GM12878 (cell line): ENCODE data around the gene P2RX1. TPM values are rescaled to one million over a fixed set of nuclear protein-coding genes. Genes with fewer than 3 reads are reported as not detected.

Source experiments
- BHLHE40 ChIP-seq, 2 experiments: fragments of 450-650 bp in 1 of 2; IDR thresholded peaks; 2 replicates each; pipeline ENCODE4 v1.6.1; 2011 to 2017; ENCODE audit warnings: low read depth in 2 of 2, borderline replicate concordance in 1 of 2, improper control_type of control experiment in 1 of 2, low read length in 1 of 2, mild to moderate bottlenecking in 1 of 2
- CUX1 ChIP-seq: IDR thresholded peaks from 2 replicates; pipeline ENCODE4 v1.6.1; 2012; ENCODE audit warnings: improper control_type of control experiment, low read depth, low read length; ENCODE audit not compliant: insufficient replicate concordance
- EGR1 ChIP-seq, 2 experiments: IDR thresholded peaks; 1 replicate in 1 of 2; 2 replicates in 1 of 2; pipeline ENCODE4 v1.6.1; 2011 to 2012; ENCODE audit warnings: low read depth in 2 of 2, low read length in 2 of 2, borderline replicate concordance in 1 of 2, mild to moderate bottlenecking in 1 of 2, moderate library complexity in 1 of 2
- ESRRA ChIP-seq: IDR thresholded peaks from 2 replicates; pipeline ENCODE4 v1.6.1; 2012; ENCODE audit warnings: mild to moderate bottlenecking, low read length, improper control_type of control experiment
- EZH2 ChIP-seq: IDR thresholded peaks from 2 replicates; pipeline ENCODE4 v1.6.1; 2012; ENCODE audit warnings: low read depth, mild to moderate bottlenecking, control low read depth, inconsistent platforms, low read length, borderline replicate concordance; ENCODE audit not compliant: control insufficient read depth
- FOXM1 ChIP-seq: IDR thresholded peaks from 2 replicates; pipeline ENCODE4 v1.6.1; 2012; ENCODE audit warnings: low read depth, mild to moderate bottlenecking, inconsistent platforms, low read length, moderate library complexity
- KLF5 ChIP-seq: fragments of 450-650 bp; IDR thresholded peaks from 2 replicates; pipeline ENCODE4 v1.6.1; 2014; ENCODE audit warnings: mild to moderate bottlenecking; ENCODE audit not compliant: partially characterized antibody
- MTA3 ChIP-seq: IDR thresholded peaks from 2 replicates; pipeline ENCODE4 v1.6.1; 2012; ENCODE audit warnings: low read length, inconsistent platforms, borderline replicate concordance
- MXI1 ChIP-seq: fragments of 150-350 bp; IDR thresholded peaks from 2 replicates; pipeline ENCODE4 v1.6.1; 2011; ENCODE audit warnings: low read depth, mild to moderate bottlenecking, inconsistent platforms, low read length, improper control_type of control experiment
- POLR2A ChIP-seq: IDR thresholded peaks from 2 replicates; pipeline ENCODE4 v1.6.1; 2011; ENCODE audit warnings: low read depth, mild to moderate bottlenecking, low read length
- RBBP5 ChIP-seq: fragments of 200-600 bp; sonication (generic); conservative IDR thresholded peaks from 2 replicates; pipeline ENCODE4 v1.6.1; 2016
- RCOR1 ChIP-seq: conservative IDR thresholded peaks from 2 replicates; pipeline ENCODE4 v1.6.1; 2012; ENCODE audit warnings: low read depth, low read length, improper control_type of control experiment
- SIX5 ChIP-seq: IDR thresholded peaks from 2 replicates; pipeline ENCODE4 v1.6.1; 2011; ENCODE audit warnings: mild to moderate bottlenecking, low read depth, low read length, moderate library complexity; ENCODE audit not compliant: severe bottlenecking
- STAT1 ChIP-seq: fragments of 450-650 bp; conservative IDR thresholded peaks from 2 replicates; pipeline ENCODE4 v1.6.1; 2014; ENCODE audit warnings: antibody characterized with exemption, mild to moderate bottlenecking
- TAF1 ChIP-seq: IDR thresholded peaks from 2 replicates; pipeline ENCODE4 v1.6.1; 2011; ENCODE audit warnings: mild to moderate bottlenecking, low read depth, low read length, borderline replicate concordance
- WRNIP1 ChIP-seq: IDR thresholded peaks from 2 replicates; pipeline ENCODE4 v1.6.1; 2011; ENCODE audit warnings: low read depth, low read length, improper control_type of control experiment, borderline replicate concordance
- ZNF217 ChIP-seq: fragments of 450-650 bp; IDR thresholded peaks from 2 replicates; pipeline ENCODE4 v1.6.1; 2017; ENCODE audit warnings: antibody characterized with exemption, mild to moderate bottlenecking
- ZNF622 ChIP-seq: fragments of 450-650 bp; IDR thresholded peaks from 2 replicates; pipeline ENCODE4 v1.6.1; 2017; ENCODE audit warnings: mild to moderate bottlenecking, inconsistent platforms
- polyA plus RNA-seq, 11 experiments: library from polyadenylated mRNA; depleted of rRNA in 4 of 11; unstranded in 6 of 11; stranded (reverse) in 5 of 11; fragments of >200 nt; fragmentation: Nextera tagmentation in 4 of 11; fragmentation: Illumina TruSeq in 1 of 11; extraction: Ambion mirVana in 4 of 11; extraction: Trizol in 1 of 11; gene quantifications; 1 replicate in 1 of 11; 2 replicates in 10 of 11; pipeline versions ENCODE4 v1.2.1 to v1.2.3, GENCODE V29; 2011 to 2016; ENCODE audit warnings: inconsistent platforms in 2 of 11, missing spikeins in 2 of 11, low read depth in 1 of 11
- total RNA-seq, 4 experiments: library from RNA; depleted of rRNA in 3 of 4; stranded (reverse); fragments of >200 nt in 3 of 4; fragmentation: Illumina TruSeq in 1 of 4; extraction: Trizol in 1 of 4; gene quantifications; 2 replicates each; pipeline versions ENCODE4 v1.2.1 to v1.2.3, GENCODE V29; 2013 to 2021
- TF ChIP-seq, protein P1 (sequence below): IDR thresholded peaks from 2 replicates; pipeline ENCODE4 v1.6.1; 2011; ENCODE audit warnings: borderline replicate concordance, low read depth, mild to moderate bottlenecking, moderate library complexity, mixed read lengths, low read length; ENCODE audit not compliant: insufficient read depth; ENCODE audit errors: extremely low read length
- TF ChIP-seq, protein P2 (sequence below): IDR thresholded peaks from 2 replicates; pipeline ENCODE4 v1.6.1; 2012; ENCODE audit warnings: low read length, inconsistent platforms
- TF ChIP-seq, protein P3 (sequence below): IDR thresholded peaks from 2 replicates; pipeline ENCODE4 v1.6.1; 2012; ENCODE audit warnings: low read depth, low read length, improper control_type of control experiment

P2RX1 gene
- total and polyA plus RNA-seq, 10 of the 15 experiments (the other 5 are each of a cell fraction or from before 2014, with no cell fraction given), result 0.12 to 6.2 (median 3.4) TPM

- TF ChIP-seq, protein P1, sequence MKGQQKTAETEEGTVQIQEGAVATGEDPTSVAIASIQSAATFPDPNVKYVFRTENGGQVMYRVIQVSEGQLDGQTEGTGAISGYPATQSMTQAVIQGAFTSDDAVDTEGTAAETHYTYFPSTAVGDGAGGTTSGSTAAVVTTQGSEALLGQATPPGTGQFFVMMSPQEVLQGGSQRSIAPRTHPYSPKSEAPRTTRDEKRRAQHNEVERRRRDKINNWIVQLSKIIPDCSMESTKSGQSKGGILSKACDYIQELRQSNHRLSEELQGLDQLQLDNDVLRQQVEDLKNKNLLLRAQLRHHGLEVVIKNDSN, result no peak
- TF ChIP-seq, protein P2, sequence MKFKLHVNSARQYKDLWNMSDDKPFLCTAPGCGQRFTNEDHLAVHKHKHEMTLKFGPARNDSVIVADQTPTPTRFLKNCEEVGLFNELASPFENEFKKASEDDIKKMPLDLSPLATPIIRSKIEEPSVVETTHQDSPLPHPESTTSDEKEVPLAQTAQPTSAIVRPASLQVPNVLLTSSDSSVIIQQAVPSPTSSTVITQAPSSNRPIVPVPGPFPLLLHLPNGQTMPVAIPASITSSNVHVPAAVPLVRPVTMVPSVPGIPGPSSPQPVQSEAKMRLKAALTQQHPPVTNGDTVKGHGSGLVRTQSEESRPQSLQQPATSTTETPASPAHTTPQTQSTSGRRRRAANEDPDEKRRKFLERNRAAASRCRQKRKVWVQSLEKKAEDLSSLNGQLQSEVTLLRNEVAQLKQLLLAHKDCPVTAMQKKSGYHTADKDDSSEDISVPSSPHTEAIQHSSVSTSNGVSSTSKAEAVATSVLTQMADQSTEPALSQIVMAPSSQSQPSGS, result no peak
- TF ChIP-seq ZNF217, result no peak
- no peak for TF ChIP-seq TAF1
- TF ChIP-seq EGR1 (IDR thresholded peaks at IDR 0.05; ENCODE audit: borderline replicate concordance in 1 of 2, low read depth in 2 of 2, low read length in 2 of 2), result peak in 1 of 2 experiments; percentile 26; a peak in 1 of 3 replicates
- no peak for TF ChIP-seq CUX1
- 0 out of 4 replicates have a peak, but pooled peaks of 1 of the 2 experiments have one; percentile 32 for TF ChIP-seq BHLHE40 (IDR thresholded peaks at IDR 0.05; ENCODE audit: borderline replicate concordance in 1 of 2, low read depth in 2 of 2, low read length in 1 of 2)
- no peak for TF ChIP-seq FOXM1
- no peak for TF ChIP-seq RCOR1
- no peak for TF ChIP-seq MXI1
- TF ChIP-seq RBBP5, result no peak
- no peak for TF ChIP-seq ZNF622
- no peak for TF ChIP-seq STAT1
- TF ChIP-seq KLF5, result no peak
- TF ChIP-seq, protein P3, sequence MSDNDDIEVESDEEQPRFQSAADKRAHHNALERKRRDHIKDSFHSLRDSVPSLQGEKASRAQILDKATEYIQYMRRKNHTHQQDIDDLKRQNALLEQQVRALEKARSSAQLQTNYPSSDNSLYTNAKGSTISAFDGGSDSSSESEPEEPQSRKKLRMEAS, result no peak
- TF ChIP-seq ESRRA, result no peak
- no peak for TF ChIP-seq WRNIP1
- TF ChIP-seq MTA3, result no peak
- TF ChIP-seq EZH2, result no peak
- no peak for TF ChIP-seq SIX5
- TF ChIP-seq POLR2A, result no peak
Measured at GRCh38 chr17:3905017-3905520, 11.2 kb downstream of the P2RX1 start (continued).
